Neural cell (in vitro differentiated cells): ENCODE measurements around the gene CDK11B.

Experiments
- CTCF ChIP-seq: fragments of 450-650 bp; IDR thresholded peaks from 2 replicates; pipeline ENCODE4 v1.5.1; 2014; ENCODE audit warnings: antibody characterized with exemption, mild to moderate bottlenecking, moderate library complexity; ENCODE audit not compliant: poor library complexity, severe bottlenecking
- EP300 ChIP-seq: fragments of 450-650 bp; conservative IDR thresholded peaks from 2 replicates; pipeline ENCODE4 v1.6.1; 2014; ENCODE audit warnings: antibody characterized with exemption, mild to moderate bottlenecking, moderate library complexity; ENCODE audit not compliant: poor library complexity, severe bottlenecking
- TF ChIP-seq, protein P1 (sequence below): IDR thresholded peaks from 2 replicates; pipeline ENCODE4 v1.6.1; 2012; ENCODE audit warnings: borderline replicate concordance

GRCh38 chr1:1622010-1622787 lies 36.6 kb downstream of the CDK11B start:
- TF ChIP-seq CTCF (no peak), EP300 (no peak)
- TF ChIP-seq, protein P1, sequence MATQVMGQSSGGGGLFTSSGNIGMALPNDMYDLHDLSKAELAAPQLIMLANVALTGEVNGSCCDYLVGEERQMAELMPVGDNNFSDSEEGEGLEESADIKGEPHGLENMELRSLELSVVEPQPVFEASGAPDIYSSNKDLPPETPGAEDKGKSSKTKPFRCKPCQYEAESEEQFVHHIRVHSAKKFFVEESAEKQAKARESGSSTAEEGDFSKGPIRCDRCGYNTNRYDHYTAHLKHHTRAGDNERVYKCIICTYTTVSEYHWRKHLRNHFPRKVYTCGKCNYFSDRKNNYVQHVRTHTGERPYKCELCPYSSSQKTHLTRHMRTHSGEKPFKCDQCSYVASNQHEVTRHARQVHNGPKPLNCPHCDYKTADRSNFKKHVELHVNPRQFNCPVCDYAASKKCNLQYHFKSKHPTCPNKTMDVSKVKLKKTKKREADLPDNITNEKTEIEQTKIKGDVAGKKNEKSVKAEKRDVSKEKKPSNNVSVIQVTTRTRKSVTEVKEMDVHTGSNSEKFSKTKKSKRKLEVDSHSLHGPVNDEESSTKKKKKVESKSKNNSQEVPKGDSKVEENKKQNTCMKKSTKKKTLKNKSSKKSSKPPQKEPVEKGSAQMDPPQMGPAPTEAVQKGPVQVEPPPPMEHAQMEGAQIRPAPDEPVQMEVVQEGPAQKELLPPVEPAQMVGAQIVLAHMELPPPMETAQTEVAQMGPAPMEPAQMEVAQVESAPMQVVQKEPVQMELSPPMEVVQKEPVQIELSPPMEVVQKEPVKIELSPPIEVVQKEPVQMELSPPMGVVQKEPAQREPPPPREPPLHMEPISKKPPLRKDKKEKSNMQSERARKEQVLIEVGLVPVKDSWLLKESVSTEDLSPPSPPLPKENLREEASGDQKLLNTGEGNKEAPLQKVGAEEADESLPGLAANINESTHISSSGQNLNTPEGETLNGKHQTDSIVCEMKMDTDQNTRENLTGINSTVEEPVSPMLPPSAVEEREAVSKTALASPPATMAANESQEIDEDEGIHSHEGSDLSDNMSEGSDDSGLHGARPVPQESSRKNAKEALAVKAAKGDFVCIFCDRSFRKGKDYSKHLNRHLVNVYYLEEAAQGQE: no peak
